Epithelial cell of esophagus (primary cell): ENCODE data around the gene E4F1.

ENCODE experiments used
- DNase-seq: peaks from one replicate; pipeline ENCODE4 v3.0.0; 2010; ENCODE audit warnings: low read depth
- H3K4me3 ChIP-seq: 2 replicates; pipeline ENCODE4 v1.5.1; 2011; ENCODE audit warnings: mild to moderate bottlenecking, low read length, control low read depth
- CTCF ChIP-seq: IDR thresholded peaks from 2 replicates; pipeline ENCODE4 v1.5.1; 2011; ENCODE audit warnings: low read depth, mild to moderate bottlenecking, low read length, control low read depth, inconsistent platforms; ENCODE audit not compliant: insufficient read depth; ENCODE audit errors: missing control alignments

The E4F1 gene

DNA sequence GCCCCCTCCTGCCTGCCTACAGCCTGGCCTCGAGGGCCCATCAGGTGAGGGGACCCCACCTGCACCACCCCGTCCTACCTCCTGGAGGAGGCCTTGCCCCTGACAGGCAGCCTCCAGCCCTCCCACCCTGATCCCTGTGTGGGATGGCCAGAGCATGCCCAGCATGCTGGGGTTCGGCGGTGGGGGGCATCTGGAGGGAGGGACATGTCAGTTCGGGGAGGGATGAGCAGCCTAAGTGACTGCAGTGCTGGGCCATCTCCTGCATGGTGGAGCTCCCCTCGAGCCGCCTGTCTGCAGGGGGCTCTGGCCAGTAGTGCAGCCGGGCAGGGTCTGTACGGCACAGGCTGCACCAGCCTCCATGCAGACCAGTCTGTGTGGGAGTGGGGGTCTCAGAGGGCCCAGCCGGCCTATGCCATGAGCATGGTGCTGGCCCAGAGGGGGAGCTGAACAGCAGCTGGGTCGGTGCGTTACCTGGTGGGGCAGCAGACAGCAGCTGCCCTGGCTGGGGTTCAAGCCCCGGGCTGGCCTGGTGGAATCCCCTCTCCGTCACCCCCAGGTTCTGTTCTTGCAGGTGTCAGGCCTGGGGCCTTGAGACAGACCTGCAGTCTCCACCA, 48.6 kb downstream of the E4F1 start:
- H3K4me3 ChIP-seq = no peak overlapping the region
- no peak for DNase-seq
- TF ChIP-seq CTCF = no peak

DNA sequence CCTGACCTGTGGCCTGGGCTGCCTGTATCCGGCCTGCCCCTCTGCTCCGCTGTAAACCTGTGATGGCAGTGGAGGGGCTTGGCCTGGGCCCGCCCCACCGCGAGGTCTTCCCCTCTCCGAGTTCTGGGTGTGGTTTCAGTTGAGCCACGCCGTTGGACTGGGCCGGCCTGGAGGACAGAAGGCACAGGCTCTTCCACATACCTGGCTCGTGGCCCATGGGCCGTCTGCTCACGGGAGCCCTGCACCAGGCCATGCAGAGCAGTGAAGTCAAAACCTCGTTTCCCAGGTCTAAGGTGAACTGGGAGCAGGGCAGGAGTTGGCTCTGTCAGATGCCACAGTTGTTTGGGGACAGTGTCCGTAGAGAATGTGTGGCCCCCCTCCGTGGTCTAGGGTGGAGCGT, 50.1 kb downstream of the E4F1 start:
- H3K4me3 ChIP-seq = no peak overlapping the region
- no peak for DNase-seq
- no peak for TF ChIP-seq CTCF

DNA sequence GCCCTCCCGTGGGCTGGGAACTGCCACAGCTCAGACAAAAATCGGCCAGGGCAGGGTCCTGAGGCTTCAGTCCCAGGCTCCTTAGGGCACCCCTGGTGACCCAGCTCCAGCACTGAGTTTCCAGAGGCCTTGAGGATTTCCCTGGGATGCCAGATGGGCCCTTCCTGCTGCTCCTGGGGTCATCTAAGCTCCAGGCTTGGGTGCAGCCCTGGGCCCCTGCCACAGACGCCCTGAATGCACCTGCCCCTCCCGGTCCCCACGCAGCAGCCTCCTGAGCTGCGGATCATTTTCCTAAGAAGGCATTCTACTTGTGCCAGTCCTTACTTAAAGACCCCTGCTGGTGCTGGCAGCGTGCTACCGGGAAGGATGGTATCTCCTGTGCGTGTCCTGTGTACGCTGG, 50.5 kb downstream of the E4F1 start:
- DNase-seq = no peak
- no peak for TF ChIP-seq CTCF
- no peak overlapping the region for H3K4me3 ChIP-seq

DNA sequence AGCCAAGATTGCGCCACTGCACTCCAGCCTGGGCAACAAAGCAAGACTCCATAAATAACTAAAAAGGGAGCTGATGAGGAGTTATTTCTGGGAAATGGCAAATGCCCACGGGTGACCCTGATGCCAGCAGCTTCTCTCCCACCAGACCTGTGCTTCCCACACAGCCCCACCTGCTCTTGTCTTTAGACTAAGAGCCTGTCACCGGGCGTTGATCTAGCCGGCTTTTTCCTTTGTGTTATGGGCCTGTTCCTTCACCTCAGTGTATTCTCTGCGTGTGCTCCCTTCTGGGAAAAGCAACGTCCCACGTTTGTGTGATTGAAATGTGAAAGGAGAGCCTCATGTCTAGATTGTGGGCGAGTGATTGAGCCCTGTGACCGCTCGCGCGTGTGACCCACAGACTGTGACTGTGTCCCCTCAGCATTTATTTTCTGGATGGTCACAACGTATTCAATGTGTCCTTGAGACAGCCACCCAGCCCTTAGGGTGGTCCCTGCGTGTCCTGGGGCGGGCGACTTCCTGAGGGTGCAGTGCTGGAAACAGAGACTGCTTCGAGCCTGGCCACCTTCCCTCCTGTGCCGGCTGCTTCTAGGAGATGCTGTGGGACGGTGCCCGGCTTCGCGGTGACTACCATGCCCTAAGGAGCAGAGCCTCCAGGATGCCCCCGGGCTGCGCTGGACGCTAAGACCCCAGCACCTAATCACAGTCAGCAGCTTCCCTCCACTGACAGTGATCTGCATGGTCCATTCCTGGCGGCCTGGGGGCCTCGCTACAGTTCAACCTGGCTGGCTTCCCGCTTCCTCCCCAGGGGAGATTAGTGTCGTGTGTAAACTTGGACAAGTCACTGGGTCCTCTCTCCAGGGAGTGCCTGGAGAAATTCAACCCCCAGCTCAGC, 52.3 kb downstream of the E4F1 start:
- TF ChIP-seq CTCF = no peak
- DNase-seq = no peak
- no peak overlapping the region for H3K4me3 ChIP-seq

- no peak for DNase-seq
- no peak for TF ChIP-seq CTCF
- H3K4me3 ChIP-seq = no peak overlapping the region
Observed at GRCh38 chr16:2276368-2277195, 53.2 kb downstream of the E4F1 start.

- DNase-seq = no peak
- H3K4me3 ChIP-seq = no peak overlapping the region
- no peak for TF ChIP-seq CTCF
Observed at GRCh38 chr16:2277466-2278271, 54.3 kb downstream of the E4F1 start.
